GM12892 (cell line): ENCODE results near the gene MYCBPAP. TPM values are rescaled to one million over a fixed set of nuclear protein-coding genes. Genes with fewer than 3 reads are reported as not detected.

Experiments used
- DNase-seq: peaks from one replicate; pipeline ENCODE4 v3.0.0; 2011; ENCODE audit not compliant: insufficient read length
- FAIRE-seq: peaks from 2 replicates; lab custom pipeline; 2011; peaks lifted over from hg19 to GRCh38; lab: Jason Lieb, UNC
- POLR2A ChIP-seq: IDR thresholded peaks from 2 replicates; pipeline ENCODE4 v1.6.1; 2011; ENCODE audit warnings: low read depth, low read length, control low read depth
- POLR2AphosphoS5 ChIP-seq: IDR thresholded peaks from 2 replicates; pipeline ENCODE4 v1.6.1; 2011; ENCODE audit warnings: low read depth, low read length, control low read depth
- TAF1 ChIP-seq: IDR thresholded peaks from 2 replicates; pipeline ENCODE4 v1.6.1; 2011; ENCODE audit warnings: low read depth, mild to moderate bottlenecking, control low read depth, low read length, borderline replicate concordance
- polyA plus RNA-seq: library from polyadenylated mRNA; unstranded; fragments of >200 nt; gene quantifications from one replicate; pipeline ENCODE4 v1.2.1, GENCODE V29; 2012; ENCODE audit warnings: missing spikeins, inconsistent platforms; ENCODE audit not compliant: missing spikeins

MYCBPAP gene
- polyA plus RNA-seq, result 0.74 TPM

- FAIRE-seq (peak; percentile 86), DNase-seq (peak; percentile 75)
- TF ChIP-seq TAF1 (no peak), POLR2A (0 out of 2 replicates have a peak, but pooled peaks have one; percentile 24)
Observed at GRCh38 chr17:50507871-50508572, at the start of gene MYCBPAP. Gene MYCBPAP, plus strand, starts transcription at chr17:50508439. Its CDS starts 236 bp downstream, at chr17:50508675.

- no peak for FAIRE-seq
- no peak for DNase-seq
- TF ChIP-seq POLR2A, result no peak
- no peak for TF ChIP-seq POLR2AphosphoS5
Observed at GRCh38 chr17:50458701-50459676, 49.2 kb upstream of the MYCBPAP start.

- TF ChIP-seq POLR2AphosphoS5, result no peak
- no peak for TF ChIP-seq POLR2A
- no peak for TF ChIP-seq TAF1
- DNase-seq (no peak), FAIRE-seq (no peak)
Observed at GRCh38 chr17:50459756-50460155, 48.5 kb upstream of the MYCBPAP start.

- FAIRE-seq (no peak), DNase-seq (no peak)
- no peak for TF ChIP-seq POLR2A
Observed at GRCh38 chr17:50460831-50461526, 47.3 kb upstream of the MYCBPAP start.

GRCh38 chr17:50461550-50462132, 46.6 kb upstream of the MYCBPAP start:
- no peak for FAIRE-seq
- TF ChIP-seq POLR2A, result no peak
- no peak for TF ChIP-seq TAF1
- TF ChIP-seq POLR2AphosphoS5, result no peak
- no peak for DNase-seq

- TF ChIP-seq POLR2A (no peak), POLR2AphosphoS5 (no peak), TAF1 (no peak)
- no peak for FAIRE-seq
- DNase-seq, result no peak
Observed at GRCh38 chr17:50462446-50462845, 45.8 kb upstream of the MYCBPAP start.

GRCh38 chr17:50464121-50464520, 44.1 kb upstream of the MYCBPAP start:
- DNase-seq (no peak), FAIRE-seq (no peak)
- TF ChIP-seq POLR2AphosphoS5, result no peak
- TF ChIP-seq POLR2A, result no peak
- no peak for TF ChIP-seq TAF1

- TF ChIP-seq TAF1 (no peak), POLR2A (no peak), POLR2AphosphoS5 (no peak)
- FAIRE-seq, result no peak
- DNase-seq, result no peak
Observed at GRCh38 chr17:50464736-50465135, 43.5 kb upstream of the MYCBPAP start.

GRCh38 chr17:50465171-50465570, 43.1 kb upstream of the MYCBPAP start:
- DNase-seq (no peak), FAIRE-seq (no peak)
- no peak for TF ChIP-seq TAF1
- no peak for TF ChIP-seq POLR2A
- no peak for TF ChIP-seq POLR2AphosphoS5

- no peak for FAIRE-seq
- TF ChIP-seq TAF1, result no peak
- TF ChIP-seq POLR2A, result no peak
- no peak for TF ChIP-seq POLR2AphosphoS5
- no peak for DNase-seq
Observed at GRCh38 chr17:50465635-50466034, 42.6 kb upstream of the MYCBPAP start.
